Panc1 (cell line): ENCODE results near the gene ITIH5.

ENCODE experiments used
- SIN3A ChIP-seq: IDR thresholded peaks from 2 replicates; pipeline ENCODE4 v1.6.1; 2012; ENCODE audit warnings: low read depth, mild to moderate bottlenecking, low read length, moderate library complexity, borderline replicate concordance; ENCODE audit not compliant: insufficient read depth
- TF ChIP-seq, protein P1 (sequence below): fragments of 450-650 bp; IDR thresholded peaks from 2 replicates; pipeline ENCODE4 v1.5.1; 2017; ENCODE audit warnings: mild to moderate bottlenecking
- TF ChIP-seq, protein P2 (sequence below), 2 experiments: IDR thresholded peaks; 2 replicates each; pipeline ENCODE4 v1.6.1; 2011 to 2012; ENCODE audit warnings: low read depth in 2 of 2, control low read depth in 1 of 2, low read length in 1 of 2, mild to moderate bottlenecking in 1 of 2, moderate library complexity in 1 of 2; ENCODE audit not compliant: insufficient read depth in 1 of 2

DNA sequence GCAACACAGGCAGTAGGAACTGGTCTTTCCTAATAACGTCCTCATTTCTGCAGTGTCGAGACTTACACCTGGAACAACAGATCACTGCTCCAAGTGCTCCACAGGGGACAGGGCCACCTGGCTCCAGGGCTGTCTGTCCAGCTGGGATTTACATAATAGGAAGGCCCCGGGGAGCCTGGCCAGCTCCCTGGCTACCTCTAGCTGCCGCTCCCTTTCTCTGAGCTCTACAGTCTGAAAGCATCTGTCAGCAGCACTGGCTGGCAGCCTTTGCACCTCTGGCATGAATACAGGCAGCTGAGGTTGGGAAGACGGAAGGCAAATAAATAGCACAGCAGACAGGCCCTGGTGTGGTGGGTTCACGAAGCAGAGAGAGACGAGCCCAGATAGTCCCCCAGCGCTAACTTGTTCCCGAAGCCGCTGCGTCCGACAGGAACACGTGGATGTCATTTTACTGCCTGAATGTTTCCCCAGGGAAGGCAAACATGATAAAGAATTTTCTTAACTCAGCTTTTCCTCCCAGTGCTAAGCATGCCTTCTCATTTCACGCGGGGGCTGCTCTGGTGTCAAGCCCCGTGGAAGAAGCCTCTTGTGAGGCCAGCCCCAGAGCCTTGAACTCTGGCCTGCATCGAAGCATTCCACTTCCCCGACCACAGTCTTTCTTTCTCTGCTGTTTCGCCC is 105.4 kb downstream of the ITIH5 start:
- TF ChIP-seq, protein P1, sequence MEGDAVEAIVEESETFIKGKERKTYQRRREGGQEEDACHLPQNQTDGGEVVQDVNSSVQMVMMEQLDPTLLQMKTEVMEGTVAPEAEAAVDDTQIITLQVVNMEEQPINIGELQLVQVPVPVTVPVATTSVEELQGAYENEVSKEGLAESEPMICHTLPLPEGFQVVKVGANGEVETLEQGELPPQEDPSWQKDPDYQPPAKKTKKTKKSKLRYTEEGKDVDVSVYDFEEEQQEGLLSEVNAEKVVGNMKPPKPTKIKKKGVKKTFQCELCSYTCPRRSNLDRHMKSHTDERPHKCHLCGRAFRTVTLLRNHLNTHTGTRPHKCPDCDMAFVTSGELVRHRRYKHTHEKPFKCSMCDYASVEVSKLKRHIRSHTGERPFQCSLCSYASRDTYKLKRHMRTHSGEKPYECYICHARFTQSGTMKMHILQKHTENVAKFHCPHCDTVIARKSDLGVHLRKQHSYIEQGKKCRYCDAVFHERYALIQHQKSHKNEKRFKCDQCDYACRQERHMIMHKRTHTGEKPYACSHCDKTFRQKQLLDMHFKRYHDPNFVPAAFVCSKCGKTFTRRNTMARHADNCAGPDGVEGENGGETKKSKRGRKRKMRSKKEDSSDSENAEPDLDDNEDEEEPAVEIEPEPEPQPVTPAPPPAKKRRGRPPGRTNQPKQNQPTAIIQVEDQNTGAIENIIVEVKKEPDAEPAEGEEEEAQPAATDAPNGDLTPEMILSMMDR: no peak
- TF ChIP-seq SIN3A: no peak
- TF ChIP-seq, protein P2, sequence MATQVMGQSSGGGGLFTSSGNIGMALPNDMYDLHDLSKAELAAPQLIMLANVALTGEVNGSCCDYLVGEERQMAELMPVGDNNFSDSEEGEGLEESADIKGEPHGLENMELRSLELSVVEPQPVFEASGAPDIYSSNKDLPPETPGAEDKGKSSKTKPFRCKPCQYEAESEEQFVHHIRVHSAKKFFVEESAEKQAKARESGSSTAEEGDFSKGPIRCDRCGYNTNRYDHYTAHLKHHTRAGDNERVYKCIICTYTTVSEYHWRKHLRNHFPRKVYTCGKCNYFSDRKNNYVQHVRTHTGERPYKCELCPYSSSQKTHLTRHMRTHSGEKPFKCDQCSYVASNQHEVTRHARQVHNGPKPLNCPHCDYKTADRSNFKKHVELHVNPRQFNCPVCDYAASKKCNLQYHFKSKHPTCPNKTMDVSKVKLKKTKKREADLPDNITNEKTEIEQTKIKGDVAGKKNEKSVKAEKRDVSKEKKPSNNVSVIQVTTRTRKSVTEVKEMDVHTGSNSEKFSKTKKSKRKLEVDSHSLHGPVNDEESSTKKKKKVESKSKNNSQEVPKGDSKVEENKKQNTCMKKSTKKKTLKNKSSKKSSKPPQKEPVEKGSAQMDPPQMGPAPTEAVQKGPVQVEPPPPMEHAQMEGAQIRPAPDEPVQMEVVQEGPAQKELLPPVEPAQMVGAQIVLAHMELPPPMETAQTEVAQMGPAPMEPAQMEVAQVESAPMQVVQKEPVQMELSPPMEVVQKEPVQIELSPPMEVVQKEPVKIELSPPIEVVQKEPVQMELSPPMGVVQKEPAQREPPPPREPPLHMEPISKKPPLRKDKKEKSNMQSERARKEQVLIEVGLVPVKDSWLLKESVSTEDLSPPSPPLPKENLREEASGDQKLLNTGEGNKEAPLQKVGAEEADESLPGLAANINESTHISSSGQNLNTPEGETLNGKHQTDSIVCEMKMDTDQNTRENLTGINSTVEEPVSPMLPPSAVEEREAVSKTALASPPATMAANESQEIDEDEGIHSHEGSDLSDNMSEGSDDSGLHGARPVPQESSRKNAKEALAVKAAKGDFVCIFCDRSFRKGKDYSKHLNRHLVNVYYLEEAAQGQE (IDR thresholded peaks at IDR 0.05; ENCODE audit: insufficient read depth in 1 of 2, low read depth in 2 of 2, low read length in 1 of 2): no peak
